B cell (primary cell): ENCODE results near the gene GPLD1.

Experiments used
- CTCF ChIP-seq: fragments of 200-600 bp; IDR thresholded peaks from one replicate; pipeline ENCODE4 v1.8.0; 2022; ENCODE audit warnings: antibody characterized with exemption, mild to moderate bottlenecking
- EZH2 ChIP-seq: IDR thresholded peaks from 2 replicates; pipeline ENCODE4 v1.6.1; 2012; ENCODE audit warnings: borderline replicate concordance, low read depth, mild to moderate bottlenecking, moderate library complexity, low read length; ENCODE audit not compliant: insufficient read depth, poor library complexity, severe bottlenecking

DNA sequence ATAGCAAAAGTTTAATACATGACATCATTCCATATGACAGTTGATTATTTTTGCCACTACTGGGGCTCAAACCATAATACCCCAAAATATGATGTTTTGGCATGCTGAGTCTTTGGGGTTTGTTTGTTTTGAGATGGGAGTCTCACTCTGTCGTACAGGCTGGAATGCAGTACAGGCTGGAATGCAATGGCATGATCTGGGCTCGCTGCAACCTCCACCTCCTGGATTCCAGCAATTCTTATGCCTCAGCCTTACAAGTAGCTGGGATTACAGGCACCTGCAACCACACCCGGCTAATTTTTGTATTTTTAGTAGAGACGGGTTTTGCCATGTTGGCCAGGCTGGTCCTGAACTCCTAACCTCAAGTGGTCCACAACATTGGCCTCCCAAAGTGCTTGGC lies 87.9 kb downstream of the GPLD1 start:
- TF ChIP-seq CTCF (no peak), EZH2 (no peak)
